CD1c-positive myeloid dendritic cell (primary cell): ENCODE results near the gene ADSL.

Experiments
- DNase-seq: peaks from one replicate; pipeline ENCODE4 v3.0.0-alpha.2; 2016; ENCODE audit errors: extremely low spot score

Gene ADSL

DNA sequence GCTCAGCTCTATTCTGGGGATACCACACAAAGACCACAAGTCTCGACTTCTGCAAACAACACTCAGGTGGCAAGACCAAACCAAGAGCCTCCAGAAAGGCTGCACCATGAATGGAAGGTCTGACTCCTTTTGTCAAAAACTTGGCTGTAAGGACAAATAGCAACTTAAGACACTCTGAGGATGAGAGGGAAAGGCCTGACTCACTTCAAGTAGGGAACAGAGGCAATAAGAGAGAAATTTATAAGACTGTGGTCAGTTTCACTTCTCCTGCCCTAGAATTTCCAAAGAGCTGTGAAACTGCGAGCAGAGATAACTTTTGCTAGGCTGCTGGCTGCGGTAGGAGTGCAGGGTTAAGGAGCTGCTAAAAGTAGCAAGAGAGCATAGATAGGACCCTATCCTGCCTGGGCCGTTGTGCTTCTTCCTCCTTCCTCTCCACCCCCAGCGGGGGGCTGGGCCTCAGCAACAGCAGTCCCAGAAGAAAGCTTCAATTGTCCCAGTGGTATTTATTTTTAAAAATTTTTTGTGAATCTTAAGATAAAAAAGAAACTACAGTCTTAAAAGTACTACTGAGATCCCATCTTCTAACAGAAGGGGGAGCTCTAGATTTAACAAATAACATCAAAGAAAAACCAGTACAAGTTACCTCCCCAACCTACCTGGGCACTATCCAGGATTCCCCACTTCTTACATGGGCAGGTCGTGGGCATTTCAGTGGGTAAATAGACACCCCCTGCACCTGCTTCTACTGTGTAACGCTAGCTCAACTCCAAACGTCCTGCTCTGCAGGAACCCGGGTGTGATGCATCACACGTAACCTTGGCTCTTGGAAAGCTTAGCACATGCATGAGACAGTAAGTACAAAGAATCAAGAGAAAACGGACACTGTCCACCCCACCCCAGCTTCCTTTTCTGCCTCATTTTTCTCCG lies 90.5 kb downstream of the ADSL start:
- peak; percentile 92 for DNase-seq
